H9 (cell line): Measurements from ENCODE around the gene MEGF10. TPM values are rescaled to one million over a fixed set of nuclear protein-coding genes. Genes with fewer than 3 reads are reported as not detected.

Experiments
- DNase-seq: peaks from one replicate; pipeline ENCODE4 v3.0.0-alpha.2; 2017
- H2AFZ ChIP-seq: one replicate; pipeline ENCODE4 v1.6.1; 2013; ENCODE audit warnings: mild to moderate bottlenecking, low read length, control low read depth, moderate library complexity
- H2AK5ac ChIP-seq: 2 replicates; pipeline ENCODE4 v1.6.1; 2013; ENCODE audit warnings: low read length, control low read depth, mixed read lengths; ENCODE audit not compliant: insufficient read length
- H2BK120ac ChIP-seq: one replicate; pipeline ENCODE4 v1.6.1; 2013; ENCODE audit warnings: low read depth, mild to moderate bottlenecking, low read length, control low read depth, inconsistent platforms; ENCODE audit not compliant: poor library complexity, severe bottlenecking
- H2BK12ac ChIP-seq: 2 replicates; pipeline ENCODE4 v1.6.1; 2013; ENCODE audit warnings: low read length, control low read depth, mixed read lengths, low read depth; ENCODE audit not compliant: insufficient read length
- H2BK15ac ChIP-seq: 2 replicates; pipeline ENCODE4 v1.6.1; 2013; ENCODE audit warnings: low read depth, low read length, control low read depth
- H2BK20ac ChIP-seq: one replicate; pipeline ENCODE4 v1.6.1; 2013; ENCODE audit warnings: low read depth, mild to moderate bottlenecking, low read length, control low read depth, inconsistent platforms; ENCODE audit not compliant: poor library complexity, severe bottlenecking
- H2BK5ac ChIP-seq: 2 replicates; pipeline ENCODE4 v1.6.1; 2013; ENCODE audit warnings: low read length, control low read depth, mixed read lengths; ENCODE audit not compliant: insufficient read length
- H3K14ac ChIP-seq: 2 replicates; pipeline ENCODE4 v1.6.1; 2013; ENCODE audit warnings: low read length, control low read depth; ENCODE audit not compliant: insufficient read depth
- H3K18ac ChIP-seq: 2 replicates; pipeline ENCODE4 v1.6.1; 2013; ENCODE audit warnings: low read depth, mild to moderate bottlenecking, mixed read lengths, low read length, control low read depth; ENCODE audit not compliant: insufficient read length
- H3K23ac ChIP-seq: 2 replicates; pipeline ENCODE4 v1.6.1; 2013; ENCODE audit warnings: low read length, control low read depth, mixed read lengths, low read depth; ENCODE audit not compliant: insufficient read length
- H3K23me2 ChIP-seq: 2 replicates; pipeline ENCODE4 v1.6.1; 2013; ENCODE audit warnings: low read depth, mild to moderate bottlenecking, mixed read lengths, low read length, control low read depth; ENCODE audit not compliant: insufficient read length, poor library complexity, severe bottlenecking
- H3K27ac ChIP-seq: 2 replicates; pipeline ENCODE4 v1.5.1; 2013; ENCODE audit warnings: low read length, control low read depth, mixed read lengths, low read depth; ENCODE audit not compliant: insufficient read length
- H3K27me3 ChIP-seq: 2 replicates; pipeline ENCODE4 v1.6.1; 2013; ENCODE audit warnings: low read length, control low read depth, inconsistent platforms; ENCODE audit not compliant: insufficient read depth
- H3K4ac ChIP-seq: 2 replicates; pipeline ENCODE4 v1.6.1; 2013; ENCODE audit warnings: low read depth, mild to moderate bottlenecking, control low read depth, inconsistent platforms, low read length, moderate library complexity
- H3K4me1 ChIP-seq: 2 replicates; pipeline ENCODE4 v1.6.1; 2013; ENCODE audit warnings: low read length, control low read depth, inconsistent platforms; ENCODE audit not compliant: insufficient read depth
- H3K4me2 ChIP-seq: 2 replicates; pipeline ENCODE4 v1.6.1; 2013; ENCODE audit warnings: low read length, control low read depth, mixed read lengths; ENCODE audit not compliant: insufficient read length, insufficient read depth
- H3K56ac ChIP-seq: 2 replicates; pipeline ENCODE4 v1.6.1; 2013; ENCODE audit warnings: low read depth, mild to moderate bottlenecking, mixed read lengths, low read length, control low read depth; ENCODE audit not compliant: insufficient read length
- H3K79me1 ChIP-seq: 2 replicates; pipeline ENCODE4 v1.6.1; 2013; ENCODE audit warnings: low read depth, mild to moderate bottlenecking, moderate library complexity, low read length, control low read depth, inconsistent platforms; ENCODE audit not compliant: insufficient read depth, poor library complexity, severe bottlenecking
- H3K79me2 ChIP-seq: 2 replicates; pipeline ENCODE4 v1.6.1; 2013; ENCODE audit warnings: low read length, control low read depth, inconsistent platforms; ENCODE audit not compliant: insufficient read depth
- H3K9ac ChIP-seq: 2 replicates; pipeline ENCODE4 v1.6.1; 2013; ENCODE audit warnings: low read length, control low read depth, mixed read lengths; ENCODE audit not compliant: insufficient read length; ENCODE audit errors: extremely low read depth
- H3K9me3 ChIP-seq: one replicate; pipeline ENCODE4 v1.6.1; 2013; ENCODE audit warnings: low read depth, low read length, inconsistent platforms; ENCODE audit not compliant: control insufficient read depth
- H3T11ph ChIP-seq: one replicate; pipeline ENCODE4 v1.6.1; 2013; ENCODE audit warnings: mild to moderate bottlenecking, low read length, control low read depth, inconsistent platforms
- H4K20me1 ChIP-seq: one replicate; pipeline ENCODE4 v1.6.1; 2013; ENCODE audit not compliant: control insufficient read depth, insufficient read length, insufficient read depth
- H4K5ac ChIP-seq: 2 replicates; pipeline ENCODE4 v1.6.1; 2013; ENCODE audit warnings: low read depth, mild to moderate bottlenecking, mixed read lengths, low read length, control low read depth; ENCODE audit not compliant: insufficient read length
- H4K8ac ChIP-seq: replicated peaks from 2 replicates; pipeline ENCODE4 v1.6.1; 2013; ENCODE audit warnings: low read length, control low read depth, mixed read lengths, low read depth; ENCODE audit not compliant: insufficient read length
- H4K91ac ChIP-seq: 2 replicates; pipeline ENCODE4 v1.6.1; 2013; ENCODE audit warnings: low read depth, mild to moderate bottlenecking, moderate library complexity, mixed read lengths, low read length, control low read depth; ENCODE audit not compliant: insufficient read length
- H3K27ac Mint-ChIP-seq, 3 experiments: 2 replicates in 2 of 3; 3 replicates in 1 of 3; pipeline ENCODE4 v1.8.0; 2020 to 2021; ENCODE audit warnings: mixed read lengths in 3 of 3, mild to moderate bottlenecking in 1 of 3, moderate library complexity in 1 of 3
- H3K27me3 Mint-ChIP-seq: 2 replicates; pipeline ENCODE4 v1.8.0; 2021; ENCODE audit warnings: low read depth, mild to moderate bottlenecking, moderate library complexity, mixed read lengths
- H3K36me3 Mint-ChIP-seq, 3 experiments: 2 replicates in 2 of 3; 3 replicates in 1 of 3; pipeline ENCODE4 v1.8.0; 2020 to 2021; ENCODE audit warnings: low read depth in 3 of 3, mixed read lengths in 3 of 3; ENCODE audit not compliant: insufficient read depth in 1 of 3
- H3K4me1 Mint-ChIP-seq, 2 experiments: 2 replicates each; pipeline ENCODE4 v1.8.0; 2020; ENCODE audit warnings: mixed read lengths in 2 of 2
- H3K4me3 Mint-ChIP-seq, 2 experiments: 2 replicates in 1 of 2; 3 replicates in 1 of 2; pipeline ENCODE4 v1.8.0; 2020 to 2021; ENCODE audit warnings: mild to moderate bottlenecking in 2 of 2, mixed read lengths in 2 of 2, moderate library complexity in 1 of 2
- H3K9me3 Mint-ChIP-seq, 2 experiments: 2 replicates in 1 of 2; 3 replicates in 1 of 2; pipeline ENCODE4 v1.8.0; 2020; ENCODE audit warnings: mild to moderate bottlenecking in 2 of 2, mixed read lengths in 2 of 2, moderate library complexity in 1 of 2
- WGBS: extraction: QIAGEN DNeasy Blood & Tissue Kit; methylation state at CpG from one replicate; pipeline ENCODE4 v1.1.7; 2013; ENCODE audit warnings: missing lambda C conversion rate, low lambda C conversion rate, mixed read lengths; ENCODE audit not compliant: insufficient read length; ENCODE audit errors: extremely low coverage; 5-methylcytosine and 5-hydroxymethylcytosine counted together
- total RNA-seq: library from RNA; stranded (reverse); gene quantifications from 2 replicates; pipeline ENCODE4 v1.2.1, GENCODE V29; 2021
- TF ChIP-seq, protein P1 (sequence below): fragments of 200-600 bp; sonication (generic); conservative IDR thresholded peaks from 3 replicates; pipeline ENCODE4 v1.8.0; 2021; ENCODE audit warnings: antibody characterized with exemption, mild to moderate bottlenecking

MEGF10 gene
- total RNA-seq, 1 experiment from 2014 or later: 36.5 TPM

DNA sequence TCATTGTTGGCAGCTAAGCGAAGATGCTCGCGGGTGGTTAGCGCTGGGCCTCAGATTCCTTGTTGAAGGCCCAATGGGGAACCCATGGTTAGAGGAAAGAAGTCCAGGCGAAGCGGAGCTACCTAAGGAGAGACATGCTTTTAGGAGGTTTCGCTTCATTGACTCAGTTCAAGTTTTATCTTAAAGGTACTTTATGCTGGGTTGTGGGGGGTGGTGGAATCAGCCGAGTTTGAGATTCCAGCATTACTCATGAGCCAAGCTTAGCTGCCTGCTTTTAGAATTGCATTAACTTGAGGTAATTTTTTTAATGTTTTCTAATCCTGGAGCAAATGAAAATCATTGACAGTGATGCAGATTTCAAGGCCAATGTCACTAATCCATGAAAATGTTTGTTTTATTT lies 16.1 kb downstream of the MEGF10 start:
- H3K4me3 Mint-ChIP-seq: no peak overlapping the region
- Histone ChIP-seq H2BK5ac (no peak overlapping the region), H4K5ac (no peak overlapping the region)

More for the DNA sequence above, 16.1 kb downstream of the MEGF10 start:
- Histone ChIP-seq H2AK5ac (no peak overlapping the region), H2AFZ (no peak overlapping the region), H3K4ac (no peak overlapping the region), H2BK12ac (no peak overlapping the region), H3K9me3 (no peaks in the 10 kb centered on the region), H4K91ac (no peak overlapping the region), H3K79me2 (no peaks in the 10 kb centered on the region), H2BK20ac (no peak overlapping the region), H2BK15ac (no peak overlapping the region), H3K23ac (no peak overlapping the region), H3K56ac (no peak overlapping the region), H3K18ac (no peak overlapping the region), H3K79me1 (no peaks in the 10 kb centered on the region), H3K27me3 (no peaks in the 10 kb centered on the region), H3K27ac (no peak overlapping the region), H3K4me2 (no peak overlapping the region), H2BK120ac (no peak overlapping the region), H4K8ac (no peak overlapping the region), H3T11ph (no peak overlapping the region), H3K23me2 (no peaks in the 10 kb centered on the region), H4K20me1 (no peaks in the 10 kb centered on the region), H3K9ac (no peak overlapping the region), H3K4me1 (peaks cover 10% of the 10 kb centered on the region), H3K14ac (no peak overlapping the region)
- Mint-ChIP-seq H3K27ac (peak overlapping the region; percentile 36 to 50 (median 46); a peak in 3 of 7 replicates), H3K27me3 (no peaks in the 10 kb centered on the region), H3K9me3 (peaks cover 7 to 9% of the 10 kb centered on the region in 2 experiments; a peak in 4 of 5 replicates), H3K36me3 (peaks cover 5 to 24% (median 18%) of the 10 kb centered on the region in 3 experiments; a peak in 6 of 7 replicates), H3K4me1 (peaks cover 59 to 67% of the 10 kb centered on the region in 2 experiments)
- TF ChIP-seq, protein P1, sequence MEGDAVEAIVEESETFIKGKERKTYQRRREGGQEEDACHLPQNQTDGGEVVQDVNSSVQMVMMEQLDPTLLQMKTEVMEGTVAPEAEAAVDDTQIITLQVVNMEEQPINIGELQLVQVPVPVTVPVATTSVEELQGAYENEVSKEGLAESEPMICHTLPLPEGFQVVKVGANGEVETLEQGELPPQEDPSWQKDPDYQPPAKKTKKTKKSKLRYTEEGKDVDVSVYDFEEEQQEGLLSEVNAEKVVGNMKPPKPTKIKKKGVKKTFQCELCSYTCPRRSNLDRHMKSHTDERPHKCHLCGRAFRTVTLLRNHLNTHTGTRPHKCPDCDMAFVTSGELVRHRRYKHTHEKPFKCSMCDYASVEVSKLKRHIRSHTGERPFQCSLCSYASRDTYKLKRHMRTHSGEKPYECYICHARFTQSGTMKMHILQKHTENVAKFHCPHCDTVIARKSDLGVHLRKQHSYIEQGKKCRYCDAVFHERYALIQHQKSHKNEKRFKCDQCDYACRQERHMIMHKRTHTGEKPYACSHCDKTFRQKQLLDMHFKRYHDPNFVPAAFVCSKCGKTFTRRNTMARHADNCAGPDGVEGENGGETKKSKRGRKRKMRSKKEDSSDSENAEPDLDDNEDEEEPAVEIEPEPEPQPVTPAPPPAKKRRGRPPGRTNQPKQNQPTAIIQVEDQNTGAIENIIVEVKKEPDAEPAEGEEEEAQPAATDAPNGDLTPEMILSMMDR: no peak
- WGBS: no CpG with 5 or more reads among the region's 8 CpGs
- no peak for DNase-seq
